GM19099 (cell line): Measurements from ENCODE around the gene CRNKL1.
A peak's percentile ranks its signal among the peaks of the same experiment; 100 is the strongest.

Experiments
- POLR2A ChIP-seq: IDR thresholded peaks from 3 replicates; pipeline ENCODE4 v1.6.1; 2011; ENCODE audit warnings: low read depth; ENCODE audit not compliant: insufficient read length; ENCODE audit errors: extremely low read depth

Gene CRNKL1

GRCh38 chr20:20052074-20052970, at the start of gene CRNKL1, which contains the start of gene CFAP61:
Gene CRNKL1 (minus strand): TSS chr20:20052466. CDS start chr20:20052342, 124 bp downstream.
Gene CFAP61 (plus strand): TSS chr20:20052532. CDS start chr20:20056654, 4,122 bp downstream.
- TF ChIP-seq POLR2A: peak; percentile 85

- TF ChIP-seq POLR2A: no peak
Measured at GRCh38 chr20:20100881-20101280, 48.6 kb upstream of the CRNKL1 start.

GRCh38 chr20:20096421-20096820, 44.2 kb upstream of the CRNKL1 start:
- TF ChIP-seq POLR2A: no peak

GRCh38 chr20:20095114-20095872, 43.0 kb upstream of the CRNKL1 start:
- no peak for TF ChIP-seq POLR2A

GRCh38 chr20:20094410-20094809, 42.1 kb upstream of the CRNKL1 start:
- TF ChIP-seq POLR2A: no peak

- no peak for TF ChIP-seq POLR2A
Measured at GRCh38 chr20:20092827-20093226, 40.6 kb upstream of the CRNKL1 start.

- TF ChIP-seq POLR2A: no peak
Measured at GRCh38 chr20:20089939-20090338, 37.7 kb upstream of the CRNKL1 start.

- no peak for TF ChIP-seq POLR2A
Measured at GRCh38 chr20:20089018-20089417, 36.8 kb upstream of the CRNKL1 start.

GRCh38 chr20:20085812-20086211, 33.5 kb upstream of the CRNKL1 start:
- no peak for TF ChIP-seq POLR2A

- TF ChIP-seq POLR2A: no peak
Measured at GRCh38 chr20:20085071-20085470, 32.8 kb upstream of the CRNKL1 start.

GRCh38 chr20:20084296-20084752, 32.1 kb upstream of the CRNKL1 start:
- TF ChIP-seq POLR2A: no peak

- no peak for TF ChIP-seq POLR2A
Measured at GRCh38 chr20:20083807-20084206, 31.5 kb upstream of the CRNKL1 start.

- TF ChIP-seq POLR2A: no peak
Measured at GRCh38 chr20:20079102-20079784, 27.0 kb upstream of the CRNKL1 start.

GRCh38 chr20:20078041-20078440, 25.8 kb upstream of the CRNKL1 start:
- no peak for TF ChIP-seq POLR2A
